ENCODE data around the gene SUPV3L1. TPM values are rescaled to one million over a fixed set of nuclear protein-coding genes. Genes with fewer than 3 reads are reported as not detected.

Gene SUPV3L1
- total and polyA plus RNA-seq, 4 donors = 14.1 to 21.7 (median 17.5) TPM

- no peaks in the 10 kb centered on the region for H3K9me3 ChIP-seq (ENCODE audit: control insufficient read depth in 4 of 4, low read length in 3 of 4)
- no peaks in the 10 kb centered on the region for H3K36me3 ChIP-seq (ENCODE audit: control insufficient read depth in 4 of 4, insufficient read depth in 3 of 4, low read depth in 1 of 4, low read length in 3 of 4)
- no peak overlapping the region for H3K9ac ChIP-seq (ENCODE audit: low read depth in 1 of 2, low read length in 2 of 2)
- H3K4me3 ChIP-seq (ENCODE audit: low read depth in 1 of 3, low read length in 3 of 3) = no peak overlapping the region
- no peak for TF ChIP-seq ATF3 (IDR thresholded peaks at IDR 0.05)
- TF ChIP-seq CTCF (IDR thresholded peaks at IDR 0.05; ENCODE audit: low read depth, low read length, missing input control) = no peak
- no peak for TF ChIP-seq FOXA1 (IDR thresholded peaks at IDR 0.05)
- TF ChIP-seq ZBTB33 (IDR thresholded peaks at IDR 0.05) = no peak
- no peak for TF ChIP-seq HNF4G (IDR thresholded peaks at IDR 0.05)
- no peak for TF ChIP-seq GABPA (IDR thresholded peaks at IDR 0.05 in 1 of 2, conservative IDR thresholded peaks at IDR 0.05 in 1 of 2)
- no peak for TF ChIP-seq NR2F2 (IDR thresholded peaks at IDR 0.05)
- TF ChIP-seq RAD21 (IDR thresholded peaks at IDR 0.05) = no peak
- TF ChIP-seq FOXA2 (IDR thresholded peaks at IDR 0.05) = no peak
- TF ChIP-seq REST (IDR thresholded peaks at IDR 0.05) = no peak
- TF ChIP-seq TAF1 (conservative IDR thresholded peaks at IDR 0.05) = no peak
- no peak for TF ChIP-seq EGR1 (IDR thresholded peaks at IDR 0.05; ENCODE audit: low read depth in 2 of 2)
- no peak for TF ChIP-seq SP1 (IDR thresholded peaks at IDR 0.05)
- TF ChIP-seq HNF4A (conservative IDR thresholded peaks at IDR 0.05) = no peak
- TF ChIP-seq YY1 (IDR thresholded peaks at IDR 0.05) = no peak
- TF ChIP-seq RXRA (IDR thresholded peaks at IDR 0.05) = no peak
- TF ChIP-seq MAX (IDR thresholded peaks at IDR 0.05) = no peak
- TF ChIP-seq JUND (IDR thresholded peaks at IDR 0.05) = no peak
- H3K4me1 ChIP-seq (ENCODE audit: control insufficient read depth in 4 of 4, insufficient read depth in 4 of 4, low read length in 3 of 4) = peaks cover 0 to 16% (median 8%) of the 10 kb centered on the region in 4 donors
- 70% methylated on average over 10 of the region's 10 CpGs for WGBS
- no peak for DNase-seq (ENCODE audit: low spot score)
- H3K27me3 ChIP-seq (ENCODE audit: control insufficient read depth in 4 of 4, insufficient read depth in 4 of 4, low read length in 3 of 4) = peaks cover 0 to 2% (median 0%) of the 10 kb centered on the region in 4 donors
- H3K27ac ChIP-seq (ENCODE audit: low read depth in 1 of 2, low read length in 2 of 2) = no peak overlapping the region
Measured at GRCh38 chr10:69225681-69226080, 45.6 kb downstream of the SUPV3L1 start.
